GM11168 (cell line): ENCODE data around the gene PTPRG.
"Not testable (repeated sequence)": the region's sequence is repeated elsewhere in the genome, so short reads cannot be mapped to it uniquely, and the experiment has no call there.

ENCODE experiments used
- in situ Hi-C: fragments of 300-500 bp; cut with MboI; formaldehyde crosslinking; loops from one replicate; pipeline ENCODE4 v1.12.0; 2022; ENCODE audit warnings: low sequenced_read_pairs; ENCODE audit not compliant: unreplicated experiment

The PTPRG gene

DNA sequence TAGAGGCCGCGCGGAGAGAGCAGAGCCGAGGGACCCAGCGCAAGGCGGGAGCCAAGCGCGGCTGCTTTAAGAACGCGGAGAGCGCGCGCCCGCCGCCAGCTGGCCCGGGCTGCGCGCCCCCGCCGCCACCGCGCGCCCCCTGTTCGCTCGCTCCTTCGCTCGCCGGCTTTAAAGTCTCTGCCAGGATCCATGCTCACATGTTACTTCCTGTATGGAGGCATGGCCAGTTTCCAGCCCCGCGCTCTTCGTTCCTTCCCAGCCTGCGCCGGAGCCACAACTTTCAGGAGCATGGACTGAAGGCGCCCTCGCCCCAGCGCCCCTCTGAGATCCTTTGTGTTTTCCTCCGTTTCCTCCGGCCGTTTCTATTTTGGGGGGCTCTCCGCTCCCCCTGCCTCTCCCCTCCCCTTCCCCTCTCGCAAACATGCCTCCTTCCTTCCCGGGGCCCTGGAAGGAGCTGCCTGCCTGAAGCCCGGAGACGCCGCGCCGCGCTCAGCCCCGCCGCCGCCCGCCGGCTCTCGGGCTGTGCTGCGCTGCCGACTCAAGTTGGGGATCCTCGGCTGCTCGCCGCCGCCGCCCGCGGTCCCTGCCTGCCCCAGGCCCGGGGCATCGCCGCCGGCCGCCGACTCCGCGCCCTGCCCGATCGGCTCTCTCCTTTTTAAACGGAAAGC lies at the start of gene PTPRG:
TSS of gene PTPRG (plus strand) at position 198 of the 668 bp plus-strand sequence. CDS start 717 bp downstream, outside the sequence.
- in situ Hi-C loops: no loop called here

- in situ Hi-C loops: no loop called here
These were observed 42.8 kb upstream of the PTPRG start for GRCh38 chr3:61518590-61518989.

GRCh38 chr3:61520966-61521628 lies 40.3 kb upstream of the PTPRG start:
- in situ Hi-C loops: no loop called here

GRCh38 chr3:61522060-61522459 lies 39.3 kb upstream of the PTPRG start:
- in situ Hi-C loops: no loop called here

- in situ Hi-C loops: no loop called here
These were observed 38.7 kb upstream of the PTPRG start for GRCh38 chr3:61522626-61523025.

DNA sequence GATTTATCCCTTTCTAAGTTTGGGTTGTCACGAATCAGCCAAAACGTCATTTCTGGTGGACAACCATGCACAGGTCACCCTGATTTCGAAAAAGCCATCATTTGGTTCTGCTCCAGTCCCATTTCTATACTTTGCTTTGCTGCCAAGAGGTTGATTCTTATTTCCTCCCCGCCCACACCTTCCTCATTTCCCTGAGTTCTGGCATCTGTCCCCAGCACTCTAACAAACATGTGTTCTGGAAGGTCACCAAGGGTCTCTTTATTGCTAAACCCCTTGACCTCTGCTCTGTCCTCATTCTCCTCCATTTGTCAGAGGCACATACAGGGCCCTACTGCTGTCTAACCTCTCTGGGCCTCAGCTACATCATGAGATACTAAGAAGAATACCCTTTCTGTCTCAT lies 36.4 kb upstream of the PTPRG start:
- in situ Hi-C loops: no loop called here

GRCh38 chr3:61526308-61526707 lies 35.1 kb upstream of the PTPRG start:
- in situ Hi-C loops: no loop called here

- in situ Hi-C loops: no loop called here
These were observed 34.4 kb upstream of the PTPRG start for GRCh38 chr3:61527011-61527410.

GRCh38 chr3:61530355-61530754 lies 31.0 kb upstream of the PTPRG start:
- in situ Hi-C loops: no loop called here

GRCh38 chr3:61531528-61531927 lies 29.8 kb upstream of the PTPRG start:
- in situ Hi-C loops: no loop called here

GRCh38 chr3:61532739-61533500 lies 28.5 kb upstream of the PTPRG start:
- in situ Hi-C loops: no loop called here

- in situ Hi-C loops: no loop called here
These were observed 25.5 kb upstream of the PTPRG start for GRCh38 chr3:61535826-61536225.

DNA sequence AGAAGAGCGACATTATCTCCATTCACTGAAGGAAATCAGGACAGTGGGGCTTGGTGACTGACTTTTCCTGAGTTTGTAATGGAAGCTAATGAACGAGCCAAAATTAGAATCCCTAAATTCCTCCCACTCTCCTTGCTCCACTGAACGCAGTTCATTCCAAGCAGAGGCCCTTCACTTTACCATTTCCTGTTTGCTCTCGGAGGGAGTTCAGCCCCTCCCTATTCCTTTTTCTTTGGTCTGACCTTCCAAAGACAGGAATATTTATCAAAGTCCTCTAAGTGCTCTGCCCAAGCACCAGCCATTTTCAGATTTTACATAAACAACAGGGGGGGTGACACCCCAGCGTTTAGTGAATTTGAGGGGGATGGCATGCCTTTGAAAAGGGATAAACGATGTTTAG lies 24.0 kb upstream of the PTPRG start:
- in situ Hi-C loops: no loop called here

- in situ Hi-C loops: no loop called here
These were observed 22.9 kb upstream of the PTPRG start for GRCh38 chr3:61538486-61538885.

GRCh38 chr3:61541694-61542093 lies 19.7 kb upstream of the PTPRG start:
- in situ Hi-C loops: no loop called here

DNA sequence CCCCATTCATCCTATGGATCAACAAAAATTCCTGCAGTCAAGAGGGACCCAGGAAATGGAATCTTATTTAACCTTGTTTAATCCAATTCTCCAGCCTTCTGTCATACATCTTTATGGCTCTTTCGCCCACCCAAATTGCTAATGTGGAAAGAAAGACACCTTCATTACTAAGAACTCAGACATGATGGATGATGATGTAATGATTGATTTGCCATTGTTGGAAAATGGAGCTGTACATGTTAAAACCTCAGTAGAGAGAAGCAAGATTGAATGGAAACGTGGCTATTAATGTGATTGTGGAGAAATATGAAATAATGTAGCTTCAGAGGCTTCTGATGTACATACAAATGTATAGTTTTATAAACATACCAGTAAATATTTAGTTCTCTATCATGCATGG lies 15.7 kb upstream of the PTPRG start:
- in situ Hi-C loops: no loop called here

DNA sequence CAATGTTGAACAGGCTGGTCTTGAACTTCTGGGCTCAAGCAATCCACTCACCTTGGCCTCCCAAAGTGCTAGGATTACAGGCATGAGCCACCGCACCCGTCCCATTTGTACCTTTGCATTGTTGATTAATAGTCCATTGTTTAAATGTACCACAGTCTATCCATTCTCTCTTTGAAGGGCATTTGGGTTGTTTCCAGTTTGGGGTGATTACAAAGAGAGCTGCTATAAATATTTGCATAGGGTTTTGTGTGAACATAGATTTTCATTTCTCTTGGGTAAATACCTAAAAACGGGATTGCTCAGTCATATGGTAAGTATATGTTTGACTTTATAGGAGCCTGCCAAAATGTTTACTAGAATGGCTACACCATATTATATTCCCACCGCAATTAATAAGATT lies 13.7 kb upstream of the PTPRG start:
- in situ Hi-C loops: no loop called here

DNA sequence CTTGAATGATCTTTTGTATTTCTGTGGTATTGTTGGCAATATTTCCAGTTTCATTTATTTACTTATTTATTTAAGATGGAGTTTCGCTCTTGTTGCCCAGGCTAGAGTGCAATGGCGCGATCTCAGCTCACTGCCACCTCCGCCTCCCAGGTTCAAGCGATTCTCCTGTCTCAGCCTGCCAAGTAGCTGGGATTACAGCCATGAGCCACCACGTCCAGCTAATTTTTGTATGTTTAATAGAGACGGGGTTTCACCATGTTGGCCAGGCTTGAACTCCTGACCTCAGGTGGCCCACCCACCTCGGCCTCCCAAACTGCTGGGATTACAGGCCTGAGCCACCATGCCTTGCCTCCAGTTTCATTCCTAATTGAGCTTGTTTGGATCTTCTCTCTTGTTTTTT lies 8.7 kb upstream of the PTPRG start:
- in situ Hi-C loops: not testable (repeated sequence)

- in situ Hi-C loops: no loop called here
These were observed 2.1 kb upstream of the PTPRG start for GRCh38 chr3:61559136-61559731.

- in situ Hi-C loops: no loop called here
These were observed 626 bp upstream of the PTPRG start for GRCh38 chr3:61560517-61561373.
